Erythroblast (primary cell): Measurements from ENCODE around the gene SMARCC2.
"Not testable (repeated sequence)": the region's sequence is repeated elsewhere in the genome, so short reads cannot be mapped to it uniquely, and the experiment has no call there.

Experiments used
- DNase-seq, 2 experiments: peaks; one replicate each; lab custom pipeline; 2025; lab: John Stamatoyannopoulos, UW
- GATA1 ChIP-seq: IDR thresholded peaks from 2 replicates; pipeline ENCODE4 v1.6.1; 2011; ENCODE audit warnings: low read depth, mild to moderate bottlenecking, control low read depth, low read length, moderate library complexity
- POLR2A ChIP-seq: IDR thresholded peaks from 2 replicates; pipeline ENCODE4 v1.6.1; 2011; ENCODE audit warnings: mild to moderate bottlenecking, low read length

Gene SMARCC2

GRCh38 chr12:56164345-56164729 lies 24.9 kb downstream of the SMARCC2 start:
- no peak for TF ChIP-seq GATA1
- TF ChIP-seq POLR2A = peak; percentile 5
- no peak for DNase-seq

DNA sequence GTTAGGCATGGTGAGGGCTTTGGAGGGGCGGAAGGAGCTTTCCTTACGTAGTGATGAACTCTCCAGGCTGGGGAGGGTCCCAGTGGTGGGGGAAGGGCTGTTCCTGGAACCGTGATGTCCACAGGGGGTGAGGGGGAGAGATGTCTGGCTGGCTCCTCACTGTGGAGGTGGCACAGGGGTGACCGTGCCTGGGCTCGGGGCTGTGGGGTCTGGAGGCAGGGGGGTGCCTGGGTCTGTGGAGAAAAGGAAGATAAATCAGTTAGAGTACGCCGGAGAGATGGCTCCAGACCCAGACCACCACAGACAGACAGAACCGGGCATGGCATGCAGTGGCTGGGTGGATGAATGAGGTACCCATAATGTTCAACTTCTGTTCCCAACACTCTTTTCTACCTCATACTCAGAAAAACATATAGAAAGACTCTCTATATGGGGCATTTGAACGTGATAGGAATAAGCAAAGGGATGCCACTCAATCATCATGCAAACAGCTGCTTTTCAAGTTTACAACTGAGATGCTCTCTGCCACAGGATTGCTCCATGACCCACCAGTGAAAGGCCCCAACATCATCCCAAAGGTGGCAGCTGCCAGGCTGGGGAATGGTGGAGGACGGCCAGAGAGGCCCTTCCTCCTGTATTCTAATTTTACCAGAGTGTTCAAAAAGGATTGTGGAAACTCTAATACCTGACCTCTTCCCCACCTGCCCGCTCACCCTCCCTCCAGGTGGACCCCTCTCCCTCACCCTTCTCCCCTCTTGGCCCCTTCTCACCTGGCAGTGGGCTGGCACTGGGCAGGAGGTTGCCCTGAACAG lies 25.5 kb downstream of the SMARCC2 start:
- TF ChIP-seq GATA1 = no peak
- peak; percentile 36 for TF ChIP-seq POLR2A
- no peak for DNase-seq

DNA sequence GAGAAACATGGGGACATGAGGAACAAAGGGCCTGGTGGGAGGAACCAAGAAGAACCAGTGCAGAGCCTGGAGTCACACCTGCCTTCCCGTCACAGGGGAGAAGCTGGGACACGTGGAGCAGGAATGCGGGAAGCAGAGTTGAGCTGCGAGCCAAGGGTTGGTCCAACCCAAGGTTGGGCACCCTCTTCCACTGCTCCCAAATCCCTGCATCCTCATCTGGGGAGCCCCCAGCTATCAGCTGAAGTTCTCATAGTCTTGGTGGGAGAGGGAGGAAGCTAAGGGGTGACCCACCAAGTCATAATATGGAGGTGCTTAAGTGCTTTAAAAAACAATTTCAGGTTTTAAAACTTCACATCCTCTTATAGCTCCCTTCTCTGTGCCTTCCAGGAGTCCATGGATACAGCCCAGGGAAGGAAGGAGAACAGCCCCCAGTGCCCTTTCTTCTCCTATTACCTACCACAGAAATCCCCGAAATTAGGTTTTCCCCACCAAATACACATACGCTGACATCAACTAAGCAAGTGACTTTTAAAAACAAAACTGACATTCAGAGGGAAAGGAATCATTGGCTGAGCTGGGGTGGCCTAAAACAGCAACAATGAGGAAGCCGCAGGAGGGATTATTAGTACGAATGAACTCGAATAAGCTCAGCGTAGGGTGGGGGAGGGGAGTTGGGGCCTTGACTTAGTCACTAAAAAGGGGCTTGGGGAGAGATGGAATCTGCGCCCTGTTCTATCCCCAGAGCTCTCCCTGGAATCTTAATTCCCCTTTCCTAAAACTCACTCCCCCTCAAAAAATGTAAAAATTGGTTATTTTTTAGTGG lies 26.6 kb downstream of the SMARCC2 start:
- no peak for TF ChIP-seq GATA1
- TF ChIP-seq POLR2A = no peak
- DNase-seq = no peak

- DNase-seq = no peak
- TF ChIP-seq GATA1 (no peak), POLR2A (no peak)
These were observed 27.5 kb downstream of the SMARCC2 start for GRCh38 chr12:56161690-56162351.

GRCh38 chr12:56160894-56161689 lies 28.2 kb downstream of the SMARCC2 start:
- TF ChIP-seq POLR2A (peak; percentile 27), GATA1 (no peak)
- DNase-seq = no peak

GRCh38 chr12:56160193-56160763 lies 29.0 kb downstream of the SMARCC2 start:
- no peak for DNase-seq
- TF ChIP-seq POLR2A = no peak
- no peak for TF ChIP-seq GATA1

GRCh38 chr12:56159482-56160192 lies 29.6 kb downstream of the SMARCC2 start:
- TF ChIP-seq POLR2A = peak; percentile 7
- no peak for TF ChIP-seq GATA1
- DNase-seq = no peak

- TF ChIP-seq GATA1 (no peak), POLR2A (no peak)
- DNase-seq = peak; percentile 80
These were observed 30.3 kb downstream of the SMARCC2 start for GRCh38 chr12:56158926-56159461.

- peak; percentile 98 for DNase-seq
- TF ChIP-seq POLR2A (peak; percentile 98), GATA1 (no peak)
These were observed 31.0 kb downstream of the SMARCC2 start, which contains the start of gene MYL6 for GRCh38 chr12:56158029-56158925. Gene MYL6, plus strand, starts transcription at chr12:56158359. Its CDS starts 43 bp downstream, at chr12:56158402.

GRCh38 chr12:56157201-56158028 lies 31.9 kb downstream of the SMARCC2 start:
- peak; percentile 74 to 76 for DNase-seq
- no peak for TF ChIP-seq GATA1
- no peak for TF ChIP-seq POLR2A

DNA sequence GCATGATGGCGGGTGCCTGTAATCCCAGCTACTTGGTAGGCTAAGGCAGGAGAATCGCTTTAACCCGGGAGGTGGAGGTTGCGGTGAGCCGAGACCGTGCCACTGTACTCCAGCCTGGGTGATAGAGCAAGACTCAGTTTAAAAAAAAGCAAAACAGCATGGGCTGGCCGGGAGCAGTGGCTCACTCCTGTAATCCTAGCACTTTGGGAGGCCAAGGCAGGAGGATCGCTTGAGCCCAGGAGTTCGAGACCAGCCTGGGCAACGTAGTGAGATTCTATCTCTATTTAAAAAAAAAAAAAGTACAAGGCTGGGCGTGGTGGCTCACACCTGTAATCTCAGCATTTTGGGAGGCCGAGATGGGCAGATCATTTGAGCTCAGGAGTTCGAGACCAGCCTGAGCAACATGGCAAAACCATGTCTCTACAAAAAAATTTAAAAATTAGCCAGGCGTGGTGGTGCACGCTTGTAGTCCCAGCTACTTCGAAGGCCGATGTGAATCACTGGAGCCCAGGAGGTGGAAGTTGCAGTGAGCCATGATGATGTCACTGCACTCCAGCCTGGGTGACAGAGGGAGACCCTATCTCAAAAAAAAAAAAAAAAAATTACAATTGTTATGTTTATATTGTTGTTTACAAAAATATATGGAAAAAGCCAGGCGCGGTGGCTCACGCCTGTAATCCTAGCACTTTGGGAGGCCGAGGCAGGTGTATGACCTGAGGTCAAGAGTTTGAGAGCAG lies 32.7 kb downstream of the SMARCC2 start:
- DNase-seq = not testable (repeated sequence)
